Bronchial epithelial cell (primary cell): ENCODE measurements around the gene CNST. TPM values are rescaled to one million over a fixed set of nuclear protein-coding genes. Genes with fewer than 3 reads are reported as not detected.
A peak's percentile ranks its signal among the peaks of the same experiment; 100 is the strongest.
"Not testable (repeated sequence)": the region's sequence is repeated elsewhere in the genome, so short reads cannot be mapped to it uniquely, and the experiment has no call there.

ENCODE experiments used
- DNase-seq: peaks from one replicate; pipeline ENCODE4 v3.0.0-alpha.2; 2010; ENCODE audit warnings: low read depth
- FAIRE-seq: peaks from 2 replicates; lab custom pipeline; 2011; peaks lifted over from hg19 to GRCh38; lab: Jason Lieb, UNC
- H3K27me3 ChIP-seq: 2 replicates; pipeline ENCODE4 v1.5.1; 2011; ENCODE audit warnings: low read length; ENCODE audit not compliant: control insufficient read depth, insufficient read depth
- H3K36me3 ChIP-seq: 2 replicates; pipeline ENCODE4 v1.5.1; 2011; ENCODE audit warnings: low read length; ENCODE audit not compliant: control insufficient read depth, insufficient read depth
- H3K4me3 ChIP-seq: 2 replicates; pipeline ENCODE4 v1.5.1; 2011; ENCODE audit warnings: mild to moderate bottlenecking, low read depth, low read length, control low read depth
- total RNA-seq: library from RNA; depleted of rRNA; stranded (reverse); fragments of >200 nt; gene quantifications from 2 replicates; pipeline ENCODE4 v1.2.1, GENCODE V29; 2014
- TF ChIP-seq, protein P1 (sequence below): IDR thresholded peaks from 2 replicates; pipeline ENCODE4 v1.5.1; 2011; ENCODE audit warnings: mild to moderate bottlenecking, moderate library complexity, low read length, control low read depth, inconsistent platforms; ENCODE audit not compliant: insufficient read depth, severe bottlenecking

CNST gene
- total RNA-seq, 1 donor from 2014 or later, result 10.3 TPM

DNA sequence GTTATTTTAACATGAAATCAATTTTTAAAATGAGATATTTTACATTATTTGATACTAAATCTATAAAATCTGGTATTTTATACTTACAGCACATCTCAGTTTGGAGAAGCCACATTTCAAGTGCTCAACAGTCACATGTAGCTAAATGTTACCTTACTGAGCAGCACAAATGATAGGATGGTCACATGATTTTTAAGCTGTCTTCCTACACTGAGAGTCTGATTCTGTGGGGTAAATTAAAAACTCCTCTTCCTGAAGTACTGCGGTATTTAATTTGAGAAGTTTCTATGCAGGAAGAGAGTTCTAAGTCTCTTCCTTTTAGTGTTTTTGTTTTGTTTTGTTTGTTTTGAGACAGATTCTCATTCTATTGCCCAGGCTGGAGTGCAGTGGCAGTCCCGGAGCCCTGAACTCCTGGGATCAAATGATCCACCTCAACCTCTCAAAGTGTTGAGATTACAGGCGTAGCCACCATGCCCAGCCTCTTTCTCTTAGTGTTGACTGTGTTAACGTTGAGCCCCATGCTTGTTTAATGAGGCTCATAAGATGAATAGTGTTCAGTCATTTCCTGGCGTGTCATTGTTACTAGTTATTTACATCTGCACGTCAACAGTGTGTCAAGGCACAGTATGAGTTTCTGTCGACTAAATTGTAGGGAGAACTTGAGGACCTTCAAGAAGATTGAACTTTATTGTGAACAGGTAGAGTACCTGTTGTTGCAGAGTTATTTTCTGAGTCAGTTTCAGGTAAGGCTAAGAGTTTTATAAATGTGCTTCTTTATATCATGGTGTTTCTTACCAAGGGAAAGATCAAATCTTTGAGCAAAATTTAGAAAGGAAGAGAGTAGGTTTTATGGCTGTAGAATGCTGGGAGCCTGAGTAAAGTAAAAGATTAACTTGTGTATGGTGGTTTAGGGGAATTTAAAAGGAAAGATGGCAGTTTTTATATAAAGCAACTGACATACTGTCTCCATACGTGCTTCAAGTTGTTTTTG is 3.3 kb downstream of the CNST start:
- no peaks in the 10 kb centered on the region for H3K36me3 ChIP-seq
- DNase-seq, result peak; percentile 91
- no peak overlapping the region for H3K4me3 ChIP-seq
- no peaks in the 10 kb centered on the region for H3K27me3 ChIP-seq
- TF ChIP-seq, protein P1, sequence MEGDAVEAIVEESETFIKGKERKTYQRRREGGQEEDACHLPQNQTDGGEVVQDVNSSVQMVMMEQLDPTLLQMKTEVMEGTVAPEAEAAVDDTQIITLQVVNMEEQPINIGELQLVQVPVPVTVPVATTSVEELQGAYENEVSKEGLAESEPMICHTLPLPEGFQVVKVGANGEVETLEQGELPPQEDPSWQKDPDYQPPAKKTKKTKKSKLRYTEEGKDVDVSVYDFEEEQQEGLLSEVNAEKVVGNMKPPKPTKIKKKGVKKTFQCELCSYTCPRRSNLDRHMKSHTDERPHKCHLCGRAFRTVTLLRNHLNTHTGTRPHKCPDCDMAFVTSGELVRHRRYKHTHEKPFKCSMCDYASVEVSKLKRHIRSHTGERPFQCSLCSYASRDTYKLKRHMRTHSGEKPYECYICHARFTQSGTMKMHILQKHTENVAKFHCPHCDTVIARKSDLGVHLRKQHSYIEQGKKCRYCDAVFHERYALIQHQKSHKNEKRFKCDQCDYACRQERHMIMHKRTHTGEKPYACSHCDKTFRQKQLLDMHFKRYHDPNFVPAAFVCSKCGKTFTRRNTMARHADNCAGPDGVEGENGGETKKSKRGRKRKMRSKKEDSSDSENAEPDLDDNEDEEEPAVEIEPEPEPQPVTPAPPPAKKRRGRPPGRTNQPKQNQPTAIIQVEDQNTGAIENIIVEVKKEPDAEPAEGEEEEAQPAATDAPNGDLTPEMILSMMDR, result no peak
- no peak for FAIRE-seq

GRCh38 chr1:246571309-246571708 is 5.1 kb downstream of the CNST start:
- FAIRE-seq, result not testable (repeated sequence)

GRCh38 chr1:246571953-246572352 is 5.7 kb downstream of the CNST start:
- TF ChIP-seq, protein P1, result no peak
- FAIRE-seq (no peak), DNase-seq (no peak)
- no peaks in the 10 kb centered on the region for H3K27me3 ChIP-seq
- no peaks in the 10 kb centered on the region for H3K36me3 ChIP-seq
- no peak overlapping the region for H3K4me3 ChIP-seq

More at GRCh38 chr1:246571309-246571708, 5.1 kb downstream of the CNST start:
- not testable (repeated sequence) for H3K4me3 ChIP-seq, DNase-seq, H3K27me3 ChIP-seq, H3K36me3 ChIP-seq

DNA sequence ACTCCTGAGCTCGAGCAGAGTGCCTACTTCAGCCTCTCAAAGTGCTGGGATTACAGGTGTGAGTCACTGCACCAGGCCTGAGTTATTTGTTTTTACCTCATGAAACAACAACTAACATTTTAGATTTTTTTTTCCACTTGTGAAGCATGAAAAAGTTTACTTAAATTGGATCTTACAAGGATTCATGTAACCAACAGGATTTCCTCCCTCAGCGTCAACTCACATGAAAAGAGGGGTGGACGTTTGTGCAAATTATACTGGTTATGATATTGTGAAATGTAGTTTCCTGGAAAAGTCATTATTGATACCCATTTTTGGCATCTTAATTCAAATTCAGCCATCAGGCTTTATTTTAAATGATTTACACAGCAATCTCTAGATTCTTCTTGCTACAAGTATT is 6.5 kb downstream of the CNST start:
- FAIRE-seq (no peak), DNase-seq (no peak)
- TF ChIP-seq, protein P1, result no peak
- Histone ChIP-seq H3K36me3 (no peaks in the 10 kb centered on the region), H3K4me3 (no peak overlapping the region), H3K27me3 (no peaks in the 10 kb centered on the region)

DNA sequence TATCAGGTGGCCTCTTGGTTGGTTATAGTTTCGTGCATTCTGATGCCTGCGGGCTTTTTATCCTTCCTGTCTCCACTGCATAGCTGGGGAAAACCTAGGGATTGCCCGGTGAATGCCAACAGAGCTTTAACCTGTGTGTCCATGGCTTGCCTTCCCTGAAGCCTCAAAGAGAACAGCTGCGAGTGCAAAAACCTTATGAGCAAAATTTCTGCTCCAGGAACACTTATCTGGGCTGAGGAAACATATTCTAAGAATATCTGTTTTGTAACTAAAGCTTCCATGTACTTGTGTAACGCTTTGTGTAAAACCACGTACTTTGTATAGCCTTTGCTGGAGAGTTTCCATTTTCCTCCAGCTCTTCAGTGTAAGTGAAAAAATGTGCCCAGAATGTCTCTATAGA is 7.2 kb downstream of the CNST start:
- TF ChIP-seq, protein P1, result no peak
- DNase-seq (no peak), FAIRE-seq (no peak)
- no peaks in the 10 kb centered on the region for H3K36me3 ChIP-seq
- H3K4me3 ChIP-seq, result no peak overlapping the region
- H3K27me3 ChIP-seq, result no peaks in the 10 kb centered on the region

DNA sequence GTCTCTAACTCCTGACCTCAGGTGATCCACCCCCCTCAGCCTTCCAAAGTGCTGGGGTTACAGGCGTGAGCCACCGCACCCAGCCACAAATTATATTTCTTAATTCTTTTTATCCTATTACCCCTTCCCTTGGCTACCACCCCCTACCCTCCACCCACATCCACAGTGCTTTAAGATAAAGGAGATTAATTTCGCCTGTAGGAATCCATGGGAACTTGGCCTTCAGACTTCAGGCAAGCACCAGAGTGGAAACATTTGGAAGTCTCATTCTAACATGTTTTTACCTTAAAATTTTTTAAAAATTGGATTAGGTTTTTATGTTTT is 10.4 kb downstream of the CNST start:
- FAIRE-seq, result no peak
- no peaks in the 10 kb centered on the region for H3K36me3 ChIP-seq

More for the DNA sequence above, 10.4 kb downstream of the CNST start:
- TF ChIP-seq, protein P1, result no peak
- H3K4me3 ChIP-seq, result no peak overlapping the region
- H3K27me3 ChIP-seq, result no peaks in the 10 kb centered on the region
- no peak for DNase-seq
